Activated T-cell treated with anti-CD3 and anti-CD28 coated beads for 4 hours (primary cell): ENCODE data around the gene SFT2D3.

Experiments used
- DNase-seq: peaks from one replicate; pipeline ENCODE4 v3.0.0-alpha.2; 2020

SFT2D3 gene

GRCh38 chr2:127664895-127665225 lies 36.4 kb upstream of the SFT2D3 start:
- no peak for DNase-seq

GRCh38 chr2:127665267-127665893 lies 35.9 kb upstream of the SFT2D3 start:
- no peak for DNase-seq

GRCh38 chr2:127669056-127669455 lies 32.2 kb upstream of the SFT2D3 start:
- no peak for DNase-seq

GRCh38 chr2:127670055-127670956 lies 31.0 kb upstream of the SFT2D3 start:
- DNase-seq: no peak

- DNase-seq: no peak
These were observed 30.4 kb upstream of the SFT2D3 start for GRCh38 chr2:127670957-127671290.

GRCh38 chr2:127671557-127672302 lies 29.6 kb upstream of the SFT2D3 start:
- DNase-seq: no peak

- no peak for DNase-seq
These were observed 28.7 kb upstream of the SFT2D3 start for GRCh38 chr2:127672341-127673224.

- no peak for DNase-seq
These were observed 27.8 kb upstream of the SFT2D3 start for GRCh38 chr2:127673291-127674069.

- peak; percentile 7 for DNase-seq
These were observed 26.8 kb upstream of the SFT2D3 start for GRCh38 chr2:127674241-127675209.

GRCh38 chr2:127675331-127676261 lies 25.7 kb upstream of the SFT2D3 start, which contains the start of gene LIMS2:
Gene LIMS2, minus strand, starts transcription at chr2:127675530. Its CDS starts 506 bp downstream, at chr2:127675024.
- DNase-seq: no peak

GRCh38 chr2:127676906-127677305 lies 24.4 kb upstream of the SFT2D3 start:
- no peak for DNase-seq

- DNase-seq: no peak
These were observed 22.8 kb upstream of the SFT2D3 start for GRCh38 chr2:127678531-127678930.

GRCh38 chr2:127678991-127679390 lies 22.3 kb upstream of the SFT2D3 start:
- no peak for DNase-seq

GRCh38 chr2:127679680-127680361 lies 21.5 kb upstream of the SFT2D3 start:
- no peak for DNase-seq

- DNase-seq: no peak
These were observed 20.5 kb upstream of the SFT2D3 start for GRCh38 chr2:127680706-127681287.

- no peak for DNase-seq
These were observed 20.0 kb upstream of the SFT2D3 start for GRCh38 chr2:127681288-127681804.

GRCh38 chr2:127681976-127682857 lies 19.1 kb upstream of the SFT2D3 start:
- DNase-seq: no peak
